IPS-NIHi7 (cell line): ENCODE measurements around the gene MED15.

Source experiments
- DNase-seq: peaks from one replicate; pipeline ENCODE4 v3.0.0; 2012; ENCODE audit warnings: mixed read lengths; ENCODE audit errors: extremely low spot score

MED15 gene

DNA sequence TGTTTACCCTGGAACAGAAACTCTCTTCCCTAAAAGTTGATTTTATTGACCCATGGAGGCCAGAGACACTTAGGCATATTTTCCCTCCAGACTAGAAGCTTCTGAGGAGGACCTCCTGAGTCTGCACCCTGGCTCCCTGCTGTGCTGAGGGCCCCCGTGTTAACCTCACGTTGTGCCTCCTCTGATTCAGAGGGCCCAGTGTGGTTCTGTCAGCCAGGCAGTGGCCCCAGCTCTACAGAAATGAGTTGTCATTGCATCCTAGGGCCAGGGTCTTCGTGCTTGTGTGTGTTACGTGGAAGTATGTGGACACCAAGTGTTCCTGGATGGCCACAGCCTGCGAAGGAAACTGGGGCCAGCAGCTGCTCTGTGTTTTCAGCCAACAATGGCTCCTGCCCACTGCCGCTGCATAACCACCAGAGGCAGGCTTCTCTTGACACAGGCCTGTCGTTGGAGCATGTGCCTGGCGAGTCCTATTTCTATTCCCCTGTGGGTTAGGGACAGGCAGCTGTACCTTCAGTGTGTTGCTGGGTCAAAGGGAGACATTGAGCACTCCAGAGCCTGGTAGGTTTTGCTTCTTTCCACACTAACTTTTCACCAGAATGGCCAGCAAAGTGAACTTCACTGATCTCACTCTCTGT, 44.5 kb downstream of the MED15 start:
- peak; percentile 8 for DNase-seq

GRCh38 chr22:20552443-20553401, 45.3 kb downstream of the MED15 start:
- DNase-seq = peak; percentile 5

- no peak for DNase-seq
Observed at GRCh38 chr22:20553947-20554741, 46.7 kb downstream of the MED15 start.

GRCh38 chr22:20554824-20555223, 47.4 kb downstream of the MED15 start:
- DNase-seq = no peak

DNA sequence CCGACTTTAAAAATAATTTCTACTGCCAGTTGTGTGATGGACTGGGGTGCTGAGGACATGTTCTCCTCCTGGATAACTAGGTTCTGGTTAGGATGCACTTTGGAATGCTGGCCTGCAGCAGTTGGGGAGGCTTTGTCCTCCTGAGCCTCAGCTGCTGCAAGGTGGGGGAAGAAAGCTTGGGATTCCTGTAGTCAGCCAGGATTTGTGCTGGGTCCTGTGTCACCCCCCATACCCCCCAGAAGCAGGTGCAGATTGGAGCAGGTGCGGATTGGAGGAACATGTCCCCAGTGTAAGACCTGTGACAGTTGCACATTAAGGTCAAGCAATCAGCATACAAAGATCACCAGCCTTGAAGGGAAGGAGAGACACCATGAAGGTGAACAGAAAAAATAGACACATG, 51.1 kb downstream of the MED15 start:
- no peak for DNase-seq

- DNase-seq = no peak
Observed at GRCh38 chr22:20559174-20559760, 51.9 kb downstream of the MED15 start.

DNA sequence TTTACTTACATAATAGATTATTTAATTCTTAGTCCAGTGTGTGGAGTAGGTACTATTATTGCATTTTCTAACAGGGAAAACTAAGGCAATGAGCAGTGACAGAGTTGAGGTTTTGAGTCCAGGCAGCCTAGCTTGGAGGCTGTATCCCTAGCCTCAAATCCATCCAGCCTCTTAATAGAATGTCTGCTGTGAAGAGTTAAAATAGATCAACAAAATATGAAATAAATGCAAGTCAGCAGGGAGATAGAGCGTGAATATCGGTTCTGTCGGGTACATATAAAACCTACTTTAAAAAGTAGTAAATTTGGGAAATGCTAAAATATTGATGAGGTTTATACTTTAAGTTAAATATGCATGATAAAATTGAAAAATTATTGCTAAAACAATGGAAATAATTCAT, 53.3 kb downstream of the MED15 start:
- DNase-seq = no peak

DNA sequence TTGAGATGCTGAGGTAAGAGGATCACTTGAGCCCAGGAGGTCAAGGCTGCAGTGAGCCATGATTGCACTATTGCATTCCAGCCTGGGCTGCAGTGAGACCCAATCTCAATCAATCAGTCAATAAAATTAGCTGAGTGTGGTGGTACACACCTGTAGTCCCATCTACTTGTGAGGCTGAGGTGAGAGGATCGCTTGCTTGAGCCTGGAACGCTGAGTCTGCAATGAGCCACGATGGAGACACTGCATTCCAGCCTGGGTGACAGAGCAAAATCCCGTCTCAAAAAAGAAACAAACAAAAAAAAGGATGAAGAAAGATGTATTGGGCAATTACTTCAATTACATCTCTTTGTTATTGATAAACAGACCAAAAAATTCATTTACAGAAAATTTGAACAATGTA, 54.5 kb downstream of the MED15 start:
- DNase-seq = no peak

DNA sequence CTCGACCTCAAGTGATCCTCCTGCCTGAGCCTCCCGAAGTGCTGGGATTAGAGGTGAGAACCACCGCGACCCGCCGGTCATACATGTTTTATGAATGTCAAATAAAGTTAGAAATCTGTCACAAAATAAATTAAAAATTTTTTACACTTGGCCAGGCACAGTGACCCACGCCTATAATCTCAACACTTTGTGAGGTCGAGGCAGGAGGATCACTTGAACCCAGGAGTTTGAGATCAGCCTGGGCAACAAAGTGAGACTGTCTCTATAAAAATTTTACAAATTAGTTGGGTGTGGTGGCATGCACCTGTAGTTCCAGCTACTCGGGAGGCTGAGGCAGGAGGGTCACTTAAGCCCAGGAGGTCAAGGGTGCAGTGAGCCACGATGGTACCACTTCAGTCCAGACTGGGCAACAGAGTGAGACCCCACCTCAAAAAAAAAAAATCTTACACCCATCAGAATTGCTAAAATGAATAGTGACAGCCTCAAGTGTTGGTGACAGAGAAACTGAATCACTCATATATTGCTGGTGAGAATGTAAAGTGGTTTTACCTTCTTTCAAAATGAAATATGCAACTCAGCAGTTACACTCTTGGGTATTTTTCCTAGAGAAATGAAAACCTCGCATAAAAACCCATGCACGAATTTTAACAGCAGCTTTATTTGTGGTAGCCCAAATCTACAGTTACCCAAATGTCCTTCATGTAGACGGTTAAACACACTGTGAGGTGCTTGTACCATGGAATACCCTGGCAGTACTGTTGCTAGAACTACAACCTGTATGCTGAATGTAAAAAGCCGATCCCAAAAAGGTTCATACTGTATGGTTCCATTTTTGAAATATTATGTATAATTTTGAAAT, 55.4 kb downstream of the MED15 start:
- no peak for DNase-seq

GRCh38 chr22:20563466-20563906, 56.1 kb downstream of the MED15 start:
- no peak for DNase-seq

DNA sequence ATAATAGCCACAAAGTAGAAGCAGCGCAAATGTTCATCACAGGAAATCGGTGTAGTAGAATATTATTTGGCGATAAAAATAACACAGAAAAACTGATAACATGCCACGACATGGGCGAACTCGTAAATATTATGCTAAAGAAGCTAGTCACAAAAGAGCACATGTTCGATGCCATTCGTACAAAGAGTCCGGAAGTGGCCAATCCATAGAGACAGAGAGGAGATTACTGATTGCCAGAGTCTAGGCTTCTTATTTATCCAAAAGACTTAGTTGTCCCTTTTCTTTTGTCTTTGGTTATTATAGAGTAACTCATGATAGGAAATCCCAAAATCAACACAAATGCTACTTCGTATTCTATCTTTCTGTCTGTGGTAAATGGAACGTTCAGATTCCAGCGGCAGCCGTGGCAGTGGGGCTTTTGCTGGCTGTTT, 56.5 kb downstream of the MED15 start:
- no peak for DNase-seq

- DNase-seq = no peak
Observed at GRCh38 chr22:20565079-20565734, 57.8 kb downstream of the MED15 start.

DNA sequence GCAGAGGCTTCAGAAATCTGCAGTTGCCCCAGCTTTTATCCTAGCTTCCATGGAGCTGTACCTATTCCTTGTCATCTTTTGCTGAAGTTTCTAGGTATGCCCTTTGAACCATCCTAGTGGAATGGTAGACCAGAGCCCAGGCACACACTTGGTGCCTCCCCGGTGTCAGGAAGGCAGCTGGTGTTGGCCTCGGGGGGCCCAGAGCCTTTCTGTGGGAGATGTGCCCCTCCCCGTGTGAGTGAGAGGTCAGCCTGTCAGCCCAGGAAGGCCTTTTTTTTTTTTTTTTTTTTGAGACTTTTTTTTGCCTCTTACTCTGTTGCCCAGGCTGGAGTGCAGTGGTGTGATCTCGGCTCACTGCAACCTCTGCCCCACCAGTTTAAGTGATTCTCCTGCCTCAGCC, 58.4 kb downstream of the MED15 start:
- no peak for DNase-seq

GRCh38 chr22:20566420-20567260, 59.2 kb downstream of the MED15 start:
- DNase-seq = no peak

DNA sequence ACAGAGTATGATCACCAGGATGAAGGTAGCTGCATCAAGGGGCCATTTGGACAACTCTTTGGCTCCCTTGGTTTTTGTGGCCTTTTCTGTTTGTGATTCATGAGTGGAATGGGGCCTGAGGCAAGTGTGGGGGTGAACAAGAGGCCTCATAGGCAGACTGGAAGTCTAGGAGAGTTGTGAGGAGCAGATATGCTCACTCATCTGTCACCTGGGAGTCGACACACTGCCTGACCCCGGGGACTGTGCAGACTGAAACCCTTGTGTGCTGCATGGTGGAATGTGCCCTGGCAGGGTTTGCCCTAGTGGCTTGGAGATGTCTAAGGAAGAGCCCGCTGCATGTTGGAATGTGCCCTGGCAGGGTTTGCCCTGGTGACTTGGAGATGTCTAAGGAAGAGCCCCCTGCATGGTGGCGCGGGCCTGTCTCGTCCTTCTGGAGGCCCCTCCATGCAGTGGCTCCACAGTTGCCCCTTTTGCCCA, 60.0 kb downstream of the MED15 start:
- DNase-seq = no peak

GRCh38 chr22:20567993-20568417, 60.6 kb downstream of the MED15 start:
- peak; percentile 39 for DNase-seq

- DNase-seq = no peak
Observed at GRCh38 chr22:20568502-20569058, 61.2 kb downstream of the MED15 start.
